GM21825 (cell line): Measurements from ENCODE around the gene SPRR3.

Experiments
- ATAC-seq: cut with Tn5 transposase; IDR thresholded peaks from one replicate; pipeline ENCODE4 v1.9.1; 2021; ENCODE audit warnings: mild to moderate bottlenecking, moderate library complexity; ENCODE audit not compliant: unreplicated experiment

SPRR3 gene

GRCh38 chr1:153049211-153049610 lies 47.7 kb downstream of the SPRR3 start:
- ATAC-seq: no peak
